ENCODE data around the gene KIF6.

The KIF6 gene

GRCh38 chr6:39453956-39454524, 271.2 kb downstream of the KIF6 start:
- H3K27ac ChIP-seq (replicated peaks) = no peak overlapping the region
- DNase-seq (ENCODE audit: low read depth in 1 of 2, low spot score in 1 of 2) = no peak
- no peaks in the 10 kb centered on the region for H3K27me3 ChIP-seq (ENCODE audit: insufficient read depth, poor library complexity, severe bottlenecking)
- TF ChIP-seq REST (IDR thresholded peaks at IDR 0.05; ENCODE audit: insufficient replicate concordance, low read depth) (no peak), SPI1 (IDR thresholded peaks at IDR 0.05; ENCODE audit: borderline replicate concordance, low read depth) (no peak), POLR2AphosphoS5 (IDR thresholded peaks at IDR 0.05; ENCODE audit: low read depth) (no peak), GABPA (IDR thresholded peaks at IDR 0.05; ENCODE audit: low read depth) (no peak), CTCF (IDR thresholded peaks at IDR 0.05; ENCODE audit: insufficient read depth, low read length) (no peak)
- H3K4me3 ChIP-seq (replicated peaks; ENCODE audit: insufficient read depth, low read length) = no peak overlapping the region

GRCh38 chr6:39453241-39453640, 272.0 kb downstream of the KIF6 start:
- DNase-seq (ENCODE audit: low read depth in 1 of 2, low spot score in 1 of 2) = no peak
- H3K27me3 ChIP-seq (ENCODE audit: insufficient read depth, poor library complexity, severe bottlenecking) = no peaks in the 10 kb centered on the region
- H3K4me3 ChIP-seq (replicated peaks; ENCODE audit: insufficient read depth, low read length) = no peak overlapping the region
- no peak overlapping the region for H3K27ac ChIP-seq (replicated peaks)
- TF ChIP-seq REST (IDR thresholded peaks at IDR 0.05; ENCODE audit: insufficient replicate concordance, low read depth) (no peak), SPI1 (IDR thresholded peaks at IDR 0.05; ENCODE audit: borderline replicate concordance, low read depth) (no peak)

GRCh38 chr6:39452306-39453145, 272.7 kb downstream of the KIF6 start:
- no peaks in the 10 kb centered on the region for H3K27me3 ChIP-seq (ENCODE audit: insufficient read depth, poor library complexity, severe bottlenecking)
- no peak for DNase-seq (ENCODE audit: low read depth in 1 of 2, low spot score in 1 of 2)
- no peak for TF ChIP-seq CTCF (IDR thresholded peaks at IDR 0.05; ENCODE audit: insufficient read depth, low read length)
- no peak for TF ChIP-seq REST (IDR thresholded peaks at IDR 0.05; ENCODE audit: insufficient replicate concordance, low read depth)
- no peak for TF ChIP-seq GABPA (IDR thresholded peaks at IDR 0.05; ENCODE audit: low read depth)
- no peak for TF ChIP-seq SPI1 (IDR thresholded peaks at IDR 0.05; ENCODE audit: borderline replicate concordance, low read depth)
- no peak for TF ChIP-seq POLR2AphosphoS5 (IDR thresholded peaks at IDR 0.05; ENCODE audit: low read depth)
- H3K27ac ChIP-seq (replicated peaks) = no peak overlapping the region
- H3K4me3 ChIP-seq (replicated peaks; ENCODE audit: insufficient read depth, low read length) = no peak overlapping the region
